Measurements from ENCODE around the gene CNOT3.
"Not testable (repeated sequence)": the region's sequence is repeated elsewhere in the genome, so short reads cannot be mapped to it uniquely, and the experiment has no call there.

DNA sequence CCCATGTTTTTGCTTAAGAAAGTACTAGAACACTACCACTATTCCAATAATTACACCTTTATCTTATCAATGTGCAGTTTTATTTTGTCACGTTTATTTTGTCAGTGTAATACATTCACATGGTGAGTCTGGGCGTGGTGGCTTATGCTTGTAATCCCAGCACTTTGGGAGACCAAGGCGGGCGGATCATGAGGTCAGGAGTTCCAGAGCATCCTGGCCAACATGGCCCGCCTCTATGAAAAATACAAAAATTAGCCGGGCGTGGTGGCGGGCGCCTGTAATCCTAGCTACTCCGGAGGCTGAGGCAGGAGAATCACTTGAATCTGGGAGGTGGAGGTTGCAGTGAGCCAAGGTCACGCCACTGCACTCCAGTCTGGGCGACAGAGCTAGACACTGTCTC is 56.9 kb downstream of the CNOT3 start:
- not testable (repeated sequence) for TF ChIP-seq POLR2AphosphoS5 (IDR thresholded peaks at IDR 0.05; ENCODE audit: insufficient read depth, low read depth, low read length); POLR2A (IDR thresholded peaks at IDR 0.05; ENCODE audit: low read depth, low read length); EZH2 (IDR thresholded peaks at IDR 0.05; ENCODE audit: borderline replicate concordance, low read depth, low read length, severe bottlenecking); GATA2 (IDR thresholded peaks at IDR 0.05; ENCODE audit: insufficient read depth, insufficient read length, low read depth, low read length); JUN (IDR thresholded peaks at IDR 0.05; ENCODE audit: borderline replicate concordance, insufficient read depth, insufficient read length, low read depth); FOS (IDR thresholded peaks at IDR 0.05; ENCODE audit: borderline replicate concordance, insufficient read depth, low read length); MYC (IDR thresholded peaks at IDR 0.05; ENCODE audit: low read depth, low read length)
- TF ChIP-seq, protein P1, sequence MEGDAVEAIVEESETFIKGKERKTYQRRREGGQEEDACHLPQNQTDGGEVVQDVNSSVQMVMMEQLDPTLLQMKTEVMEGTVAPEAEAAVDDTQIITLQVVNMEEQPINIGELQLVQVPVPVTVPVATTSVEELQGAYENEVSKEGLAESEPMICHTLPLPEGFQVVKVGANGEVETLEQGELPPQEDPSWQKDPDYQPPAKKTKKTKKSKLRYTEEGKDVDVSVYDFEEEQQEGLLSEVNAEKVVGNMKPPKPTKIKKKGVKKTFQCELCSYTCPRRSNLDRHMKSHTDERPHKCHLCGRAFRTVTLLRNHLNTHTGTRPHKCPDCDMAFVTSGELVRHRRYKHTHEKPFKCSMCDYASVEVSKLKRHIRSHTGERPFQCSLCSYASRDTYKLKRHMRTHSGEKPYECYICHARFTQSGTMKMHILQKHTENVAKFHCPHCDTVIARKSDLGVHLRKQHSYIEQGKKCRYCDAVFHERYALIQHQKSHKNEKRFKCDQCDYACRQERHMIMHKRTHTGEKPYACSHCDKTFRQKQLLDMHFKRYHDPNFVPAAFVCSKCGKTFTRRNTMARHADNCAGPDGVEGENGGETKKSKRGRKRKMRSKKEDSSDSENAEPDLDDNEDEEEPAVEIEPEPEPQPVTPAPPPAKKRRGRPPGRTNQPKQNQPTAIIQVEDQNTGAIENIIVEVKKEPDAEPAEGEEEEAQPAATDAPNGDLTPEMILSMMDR (IDR thresholded peaks at IDR 0.05; ENCODE audit: extremely low read depth in 1 of 2, insufficient read depth in 1 of 2, low read depth in 1 of 2, low read length in 2 of 2): not testable (repeated sequence)
- TF ChIP-seq, protein P2, sequence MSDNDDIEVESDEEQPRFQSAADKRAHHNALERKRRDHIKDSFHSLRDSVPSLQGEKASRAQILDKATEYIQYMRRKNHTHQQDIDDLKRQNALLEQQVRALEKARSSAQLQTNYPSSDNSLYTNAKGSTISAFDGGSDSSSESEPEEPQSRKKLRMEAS (IDR thresholded peaks at IDR 0.05; ENCODE audit: insufficient read depth, insufficient read length): not testable (repeated sequence)

Data from endothelial cell of umbilical vein (primary cell).